HG03558 (cell line): Measurements from ENCODE around the gene PROSER3.
"Not testable (repeated sequence)": the region's sequence is repeated elsewhere in the genome, so short reads cannot be mapped to it uniquely, and the experiment has no call there.

Source experiments
- ATAC-seq: cut with Tn5 transposase; IDR thresholded peaks from one replicate; pipeline ENCODE4 v1.9.1; 2021; ENCODE audit warnings: moderate number of reproducible peaks; ENCODE audit not compliant: unreplicated experiment; ENCODE audit errors: extremely low read depth

The PROSER3 gene

GRCh38 chr19:35788205-35788960 lies 30.4 kb downstream of the PROSER3 start:
- no peak for ATAC-seq

GRCh38 chr19:35789195-35789977 lies 31.4 kb downstream of the PROSER3 start:
- no peak for ATAC-seq

- no peak for ATAC-seq
These were observed 32.3 kb downstream of the PROSER3 start for GRCh38 chr19:35789978-35790944.

- ATAC-seq = no peak
These were observed 33.2 kb downstream of the PROSER3 start for GRCh38 chr19:35790981-35791813.

GRCh38 chr19:35791814-35792279 lies 33.9 kb downstream of the PROSER3 start:
- no peak for ATAC-seq

- ATAC-seq = no peak
These were observed 34.3 kb downstream of the PROSER3 start for GRCh38 chr19:35792312-35792711.

- no peak for ATAC-seq
These were observed 34.9 kb downstream of the PROSER3 start for GRCh38 chr19:35792888-35793287.

- no peak for ATAC-seq
These were observed 35.6 kb downstream of the PROSER3 start for GRCh38 chr19:35793381-35794165.

- ATAC-seq = not testable (repeated sequence)
These were observed 37.6 kb downstream of the PROSER3 start for GRCh38 chr19:35795564-35795963.

GRCh38 chr19:35796645-35797542 lies 38.9 kb downstream of the PROSER3 start:
- no peak for ATAC-seq

- ATAC-seq = no peak
These were observed 39.7 kb downstream of the PROSER3 start for GRCh38 chr19:35797663-35798062.

GRCh38 chr19:35801828-35802227 lies 43.9 kb downstream of the PROSER3 start:
- no peak for ATAC-seq

GRCh38 chr19:35805526-35806102 lies 47.6 kb downstream of the PROSER3 start:
- no peak for ATAC-seq

GRCh38 chr19:35806597-35806996 lies 48.6 kb downstream of the PROSER3 start:
- ATAC-seq = no peak

- ATAC-seq = no peak
These were observed 49.7 kb downstream of the PROSER3 start for GRCh38 chr19:35807633-35808032.

GRCh38 chr19:35811317-35812219 lies 53.6 kb downstream of the PROSER3 start:
- ATAC-seq = no peak
